NCI-H460 (cell line): ENCODE results near the gene DPH1. TPM values are rescaled to one million over a fixed set of nuclear protein-coding genes. Genes with fewer than 3 reads are reported as not detected.
"Not testable (repeated sequence)": the region's sequence is repeated elsewhere in the genome, so short reads cannot be mapped to it uniquely, and the experiment has no call there.

Experiments used
- DNase-seq: peaks from one replicate; pipeline ENCODE4 v3.0.0-alpha.2; 2016; ENCODE audit warnings: low read depth; ENCODE audit errors: extremely low read depth
- total RNA-seq: library from RNA; depleted of rRNA; stranded (reverse); fragments of >200 nt; shearing (Covaris generic); gene quantifications from 2 replicates; pipeline ENCODE4 v1.2.3, GENCODE V29; 2014

Gene DPH1
- total RNA-seq, 1 experiment from 2014 or later, result 33.7 TPM

- DNase-seq, result no peak
Observed at GRCh38 chr17:2004435-2004952, 25.5 kb upstream of the DPH1 start.

GRCh38 chr17:2008332-2009126, 21.4 kb upstream of the DPH1 start:
- DNase-seq, result no peak

DNA sequence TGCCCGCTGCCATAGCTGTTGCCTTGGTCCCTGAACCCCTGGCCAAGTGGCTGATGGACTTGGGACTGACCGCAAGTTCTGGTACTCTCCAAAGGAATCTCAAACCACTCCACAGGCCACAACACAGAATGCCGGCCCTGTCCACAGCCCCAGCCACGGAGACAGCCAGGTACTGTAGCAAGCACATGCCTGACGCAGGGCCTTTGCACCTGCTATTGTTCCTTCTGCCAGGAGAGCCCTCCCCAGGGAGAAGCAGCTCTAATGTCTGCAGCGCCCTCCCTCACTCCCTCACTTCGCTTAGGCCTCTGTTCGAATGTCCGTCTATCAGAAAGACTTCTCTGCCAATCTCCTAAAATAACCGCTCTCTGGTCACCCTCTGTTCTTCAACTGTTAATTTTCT, 20.2 kb upstream of the DPH1 start:
- no peak for DNase-seq

- DNase-seq, result no peak
Observed at GRCh38 chr17:2011411-2012371, 18.3 kb upstream of the DPH1 start.

GRCh38 chr17:2012499-2012898, 17.5 kb upstream of the DPH1 start:
- no peak for DNase-seq

DNA sequence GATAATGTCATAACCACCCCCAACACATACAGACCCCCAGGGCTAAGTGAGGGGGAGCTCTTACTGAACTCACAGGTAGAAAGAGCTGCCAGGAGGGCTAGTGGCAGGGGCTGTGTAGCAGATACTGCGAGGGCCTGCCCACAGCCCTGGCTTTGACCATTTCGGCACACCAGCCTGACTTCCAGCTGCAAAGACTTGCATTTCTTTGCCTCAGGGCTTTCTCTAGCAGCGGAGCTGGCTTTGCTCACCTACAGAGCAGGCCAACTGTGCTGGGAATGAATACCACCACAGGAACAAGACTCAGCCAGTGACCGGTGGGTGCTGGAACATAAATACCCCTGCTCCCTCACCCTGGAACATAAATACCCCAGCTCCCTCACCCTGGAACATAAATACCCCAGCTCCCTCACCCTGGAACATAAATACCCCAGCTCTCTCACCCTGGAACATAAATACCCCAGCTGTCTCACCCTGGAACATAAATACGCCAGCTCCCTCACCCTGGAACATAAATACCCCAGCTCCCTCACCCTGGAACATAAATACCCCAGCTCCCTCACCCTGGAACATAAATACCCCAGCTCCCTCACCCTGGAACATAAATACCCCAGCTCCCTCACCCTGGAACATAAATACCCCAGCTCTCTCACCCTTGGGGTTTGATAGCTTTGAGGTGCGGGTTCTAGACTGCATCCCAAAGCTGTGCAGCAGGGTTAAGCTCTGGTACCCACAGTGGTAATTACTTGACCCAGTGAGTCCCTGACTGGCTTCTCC, 16.5 kb upstream of the DPH1 start:
- DNase-seq, result not testable (repeated sequence)

DNA sequence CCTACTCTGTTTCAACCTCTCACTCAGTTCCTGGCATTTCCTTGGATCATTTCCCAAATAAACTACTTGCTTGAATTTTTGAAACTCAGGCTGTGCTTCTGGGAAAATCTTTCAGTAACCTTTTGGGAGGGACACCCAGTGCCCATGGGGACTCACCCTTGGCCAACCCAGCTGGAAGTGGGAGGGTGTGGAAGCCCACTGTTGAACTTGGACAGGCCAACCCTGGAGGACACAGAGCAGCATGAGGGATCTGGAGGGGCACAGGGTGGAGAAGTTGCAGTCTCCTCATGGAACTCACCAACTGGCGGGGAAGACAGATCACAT, 16.0 kb upstream of the DPH1 start:
- DNase-seq, result no peak

DNA sequence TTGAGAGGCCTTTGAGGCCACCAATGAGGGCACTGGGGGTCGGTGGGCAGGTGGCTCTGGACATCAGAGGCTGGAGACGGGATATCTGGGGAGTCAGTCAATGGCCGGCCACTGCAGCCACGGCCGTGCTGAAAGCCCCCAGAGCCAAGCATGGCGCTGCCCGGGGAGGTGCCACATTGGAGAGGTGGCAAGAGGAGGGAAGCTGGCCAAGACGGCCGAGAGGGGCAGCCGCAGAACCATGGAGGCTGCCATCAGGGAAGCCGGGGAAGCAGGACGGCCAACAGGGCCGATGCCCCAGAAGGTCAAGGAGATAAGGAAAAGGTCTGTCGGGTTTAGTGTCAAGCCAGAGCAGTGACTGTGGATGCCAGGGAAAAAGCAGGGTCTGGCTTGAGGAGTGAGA, 14.6 kb upstream of the DPH1 start:
- DNase-seq, result no peak

- DNase-seq, result no peak
Observed at GRCh38 chr17:2016494-2016893, 13.5 kb upstream of the DPH1 start.

DNA sequence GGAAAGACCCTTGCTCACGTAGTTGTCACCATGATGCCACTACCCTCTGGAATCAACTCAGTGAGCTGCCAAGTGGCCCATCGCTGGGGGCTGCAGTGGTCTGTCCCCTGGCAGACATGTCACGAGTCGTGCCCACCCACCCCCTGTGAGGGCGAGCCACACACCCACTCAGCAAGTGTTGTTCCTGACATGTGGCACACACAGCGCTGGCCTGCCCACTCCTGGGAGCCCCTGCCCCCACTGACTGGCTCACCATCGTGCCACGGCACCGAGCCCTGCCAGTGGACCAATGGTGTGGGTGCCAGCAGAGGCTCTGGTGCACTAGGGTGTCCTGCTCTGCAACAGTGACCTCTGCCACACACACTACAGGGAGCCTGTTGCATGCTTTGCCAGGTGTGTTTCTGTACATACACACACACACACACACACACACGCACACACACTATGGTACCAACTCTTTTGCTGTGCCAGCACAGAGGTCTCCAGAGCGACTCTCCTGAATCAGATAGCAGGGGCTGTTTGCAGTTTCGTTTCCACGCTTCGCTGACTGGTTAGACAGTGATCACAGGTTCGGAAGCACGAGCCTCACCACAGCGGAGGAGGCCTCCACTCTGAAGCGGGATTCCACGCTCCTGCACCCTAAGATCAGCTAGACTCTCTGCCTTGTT, 12.5 kb upstream of the DPH1 start:
- no peak for DNase-seq

- DNase-seq, result no peak
Observed at GRCh38 chr17:2018716-2019510, 11.0 kb upstream of the DPH1 start.

DNA sequence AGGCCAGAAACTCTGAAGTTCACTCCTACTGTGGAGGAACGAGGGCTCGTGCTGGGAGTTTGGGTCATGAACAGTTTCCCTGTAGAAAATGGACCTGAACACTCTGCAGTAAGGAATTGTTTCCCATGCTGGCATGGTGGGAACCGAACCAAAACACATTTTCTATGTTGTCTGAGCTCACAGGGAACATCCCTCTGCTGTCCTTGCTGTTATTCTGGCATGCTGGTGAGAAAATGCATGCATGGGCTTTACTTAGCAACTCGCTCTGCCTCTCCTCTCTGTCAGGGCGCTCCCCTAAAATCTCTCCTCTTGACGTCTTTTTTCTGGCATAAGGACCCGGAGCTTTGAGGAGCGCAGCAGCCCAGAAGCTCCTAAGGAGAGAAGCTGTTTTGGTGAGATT, 10.2 kb upstream of the DPH1 start:
- DNase-seq, result no peak

GRCh38 chr17:2020721-2021120, 9.2 kb upstream of the DPH1 start:
- no peak for DNase-seq

DNA sequence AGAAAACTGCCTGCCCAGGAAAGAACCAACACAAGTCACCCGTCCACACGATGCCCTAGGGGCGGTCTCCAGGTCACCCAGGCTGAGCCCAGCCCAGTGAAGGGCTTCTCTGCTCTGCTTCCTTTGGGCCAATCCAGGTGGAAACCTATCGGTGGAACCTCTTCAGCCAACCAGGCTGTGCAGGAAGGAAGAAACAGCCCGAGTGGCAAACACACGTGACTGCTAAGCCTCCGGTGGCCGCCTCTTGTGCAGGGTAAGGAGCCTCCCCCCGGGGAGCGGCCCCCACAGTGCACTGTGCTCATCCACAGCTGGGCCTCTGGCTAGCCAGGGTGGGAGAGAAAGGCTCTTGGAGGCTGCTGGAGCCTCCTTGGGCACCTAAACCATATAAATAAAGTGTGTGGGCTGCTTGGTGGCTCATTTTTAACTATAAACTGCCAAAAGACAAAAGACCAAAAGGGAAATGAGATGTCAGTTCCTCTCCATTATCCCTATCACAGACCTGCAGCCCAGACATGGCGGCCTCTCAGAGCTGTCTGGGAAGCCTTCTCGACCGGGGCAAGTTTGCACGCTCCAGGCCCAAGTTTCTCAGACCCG, 7.2 kb upstream of the DPH1 start:
- no peak for DNase-seq

- no peak for DNase-seq
Observed at GRCh38 chr17:2023256-2023655, 6.7 kb upstream of the DPH1 start.

GRCh38 chr17:2023692-2024571, 6.0 kb upstream of the DPH1 start:
- DNase-seq, result no peak

- DNase-seq, result no peak
Observed at GRCh38 chr17:2024572-2025219, 5.3 kb upstream of the DPH1 start.

- peak; percentile 41 for DNase-seq
Observed at GRCh38 chr17:2025220-2025621, 4.7 kb upstream of the DPH1 start, which contains the start of gene RTN4RL1. TSS of gene RTN4RL1 (minus strand) at chr17:2025334. CDS start at chr17:2024865, 469 bp downstream.
